Measurements from ENCODE around the gene AUTS2.

- no peak for TF ChIP-seq POLR2A (IDR thresholded peaks at IDR 0.05)
- no peak for TF ChIP-seq CTCF (IDR thresholded peaks at IDR 0.05 in 8 of 11, conservative IDR thresholded peaks at IDR 0.05 in 3 of 11)
- TF ChIP-seq POLR2AphosphoS5 (IDR thresholded peaks at IDR 0.05), result no peak
Measured at GRCh38 chr7:69751026-69751425, 152.8 kb downstream of the AUTS2 start.

Data from spleen (tissue), 7 donors.